GM21786 (cell line): ENCODE measurements around the gene SAMMSON.

ENCODE experiments used
- ATAC-seq: cut with Tn5 transposase; IDR thresholded peaks from one replicate; pipeline ENCODE4 v1.9.1; 2021; ENCODE audit not compliant: unreplicated experiment

SAMMSON gene

GRCh38 chr3:69999140-70000027 is at the start of gene SAMMSON:
Gene SAMMSON, plus strand, starts transcription at chr3:69999733.
- no peak for ATAC-seq

DNA sequence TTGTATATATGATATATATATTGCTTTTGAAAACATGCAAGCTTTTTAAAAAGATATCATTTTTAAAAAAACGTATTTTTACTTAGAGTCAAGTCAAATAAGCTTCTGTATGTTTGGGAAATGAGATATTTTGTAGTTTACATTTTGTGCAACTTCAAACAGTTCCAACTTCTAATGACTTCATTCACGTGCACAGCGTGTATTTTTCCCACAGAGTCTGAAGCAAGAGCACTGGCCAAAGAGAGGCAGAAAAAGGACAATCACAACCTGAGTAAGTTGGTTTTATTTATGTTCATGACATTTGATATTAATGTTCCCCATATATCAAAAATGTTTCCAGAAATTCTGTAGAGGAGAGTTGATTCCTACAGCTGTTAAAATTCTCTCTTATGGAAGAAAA is 47.9 kb upstream of the SAMMSON start:
- ATAC-seq = no peak

GRCh38 chr3:69959581-69959980 is 40.0 kb upstream of the SAMMSON start:
- ATAC-seq = no peak

DNA sequence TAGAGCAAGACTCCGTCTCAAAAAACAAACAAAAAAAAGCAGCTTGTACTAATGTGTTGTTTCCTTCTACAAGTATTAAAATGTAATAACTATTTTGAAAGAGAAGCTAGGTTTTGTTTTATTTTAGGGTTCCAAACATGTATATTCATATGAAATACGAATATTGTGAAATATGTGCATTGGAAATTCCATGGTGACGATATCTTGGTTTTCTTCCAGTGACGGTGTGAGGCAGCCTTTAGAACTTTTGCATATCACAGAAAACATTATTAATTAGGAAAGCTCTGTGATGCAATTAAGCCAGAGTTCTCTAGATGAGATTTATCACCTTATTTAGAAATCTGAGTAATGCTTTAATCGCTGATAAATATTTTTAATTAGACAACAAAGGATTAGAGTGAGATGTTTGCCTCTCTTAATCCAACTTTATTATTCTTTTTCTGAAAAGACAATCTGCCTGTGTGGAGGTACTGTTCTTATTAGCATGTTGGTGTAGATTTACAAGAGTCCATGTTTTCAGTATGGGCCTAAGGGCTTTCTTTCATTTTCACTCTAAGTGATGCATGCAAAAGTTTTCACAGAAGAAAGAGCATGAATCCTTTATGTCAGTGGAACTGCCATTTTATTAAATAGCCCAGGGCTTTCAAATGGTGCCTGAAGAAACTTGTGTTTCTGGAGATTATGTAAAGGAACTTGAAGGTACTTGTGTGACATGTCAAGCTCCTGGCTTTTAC is 37.7 kb upstream of the SAMMSON start:
- ATAC-seq = no peak

GRCh38 chr3:69963643-69964042 is 35.9 kb upstream of the SAMMSON start:
- ATAC-seq = no peak

DNA sequence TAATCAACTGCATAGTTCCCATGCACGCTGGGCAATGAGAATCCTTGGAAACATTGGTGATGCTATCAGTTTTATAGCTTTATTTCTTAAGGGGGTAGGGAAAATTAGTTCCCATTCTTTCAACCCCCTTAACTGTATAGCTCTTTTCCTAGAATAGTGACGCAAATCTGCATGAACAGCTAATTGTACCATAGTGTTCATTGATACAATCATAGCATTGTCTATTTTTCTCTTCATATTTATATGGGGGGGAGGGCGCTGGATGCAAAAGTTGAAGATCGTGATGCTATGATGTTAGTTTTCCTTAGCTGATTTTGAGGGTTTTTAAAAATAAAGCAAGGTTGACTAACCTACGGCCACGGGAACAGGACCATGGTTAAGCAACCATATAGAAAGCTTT is 32.4 kb upstream of the SAMMSON start:
- ATAC-seq = no peak

GRCh38 chr3:69970827-69971226 is 28.7 kb upstream of the SAMMSON start:
- no peak for ATAC-seq

DNA sequence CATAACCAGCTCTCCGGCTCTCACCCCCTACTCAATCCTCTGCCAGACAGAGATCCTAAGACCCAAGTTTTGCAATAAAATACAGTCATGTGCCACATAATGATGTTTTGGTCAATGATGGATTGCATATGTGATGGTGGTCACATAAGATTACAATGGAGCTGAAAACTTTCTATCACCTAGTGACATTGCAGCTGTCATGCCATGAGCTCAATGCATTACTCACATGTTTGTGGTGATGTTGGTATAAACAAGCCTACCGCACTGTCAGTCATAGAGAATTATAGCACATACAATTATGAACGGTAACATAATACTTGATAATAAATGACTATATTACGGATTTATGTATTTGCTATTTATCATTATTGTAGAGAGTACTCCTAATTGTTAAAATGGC is 26.9 kb upstream of the SAMMSON start:
- ATAC-seq = no peak

DNA sequence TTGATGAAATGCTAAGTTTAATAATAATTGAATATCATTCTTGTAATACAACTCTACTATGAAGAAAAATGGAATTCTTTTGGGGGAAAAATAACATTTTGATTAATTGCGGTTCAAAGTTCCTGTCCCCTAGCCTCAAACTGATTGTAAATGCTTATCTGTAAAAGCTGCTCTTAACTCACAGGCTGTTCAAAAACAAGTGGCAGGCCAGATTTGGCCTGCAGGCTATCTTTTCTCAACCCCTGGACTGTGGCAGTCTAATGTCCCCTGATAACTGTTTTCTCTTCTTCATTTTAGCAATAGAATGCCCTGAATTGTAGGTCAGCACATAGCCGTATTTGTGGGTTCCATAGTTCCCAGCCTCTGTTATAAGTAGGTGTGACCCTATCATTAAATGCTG is 23.5 kb upstream of the SAMMSON start:
- no peak for ATAC-seq

GRCh38 chr3:69983546-69984265 is 15.8 kb upstream of the SAMMSON start:
- no peak for ATAC-seq

DNA sequence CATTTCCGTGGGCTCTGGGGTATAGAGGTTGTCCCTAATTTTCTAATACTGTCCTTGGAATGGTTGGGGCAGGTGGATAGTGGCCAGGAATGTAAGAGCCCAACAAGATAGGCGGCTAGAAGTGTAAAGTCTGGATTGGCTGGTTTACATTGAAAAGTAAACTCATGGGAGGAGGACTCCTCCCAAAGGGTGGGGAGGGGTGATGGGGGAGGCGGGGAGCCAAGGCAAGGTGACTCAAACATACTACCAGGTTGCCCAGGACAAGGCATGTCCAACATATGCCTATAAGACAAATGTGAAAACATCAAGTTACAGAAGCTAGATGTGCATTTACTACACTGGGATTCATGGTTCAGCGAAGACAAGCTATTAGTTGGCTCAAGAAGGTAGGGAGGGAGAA is 14.3 kb upstream of the SAMMSON start:
- no peak for ATAC-seq

GRCh38 chr3:69986419-69986818 is 13.1 kb upstream of the SAMMSON start:
- ATAC-seq = no peak

DNA sequence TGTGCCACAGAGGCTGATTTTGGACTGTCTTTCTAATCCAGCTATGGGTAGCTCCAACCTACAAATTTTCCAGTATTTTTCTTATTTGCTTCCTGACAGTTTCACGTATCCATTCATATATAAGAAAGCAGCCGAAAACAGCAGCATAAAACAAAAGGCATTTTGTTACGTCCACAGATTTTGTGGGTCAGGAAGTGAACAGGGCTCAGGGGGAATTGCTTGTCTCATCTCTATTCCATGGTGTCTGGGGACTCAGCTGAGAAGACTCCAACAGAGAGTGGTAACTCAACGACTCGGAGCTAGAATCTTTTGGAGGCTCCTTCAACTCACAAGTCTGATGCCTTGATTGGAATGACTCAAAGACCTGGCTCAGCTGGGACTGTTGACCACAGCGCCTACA is 11.7 kb upstream of the SAMMSON start:
- ATAC-seq = no peak

DNA sequence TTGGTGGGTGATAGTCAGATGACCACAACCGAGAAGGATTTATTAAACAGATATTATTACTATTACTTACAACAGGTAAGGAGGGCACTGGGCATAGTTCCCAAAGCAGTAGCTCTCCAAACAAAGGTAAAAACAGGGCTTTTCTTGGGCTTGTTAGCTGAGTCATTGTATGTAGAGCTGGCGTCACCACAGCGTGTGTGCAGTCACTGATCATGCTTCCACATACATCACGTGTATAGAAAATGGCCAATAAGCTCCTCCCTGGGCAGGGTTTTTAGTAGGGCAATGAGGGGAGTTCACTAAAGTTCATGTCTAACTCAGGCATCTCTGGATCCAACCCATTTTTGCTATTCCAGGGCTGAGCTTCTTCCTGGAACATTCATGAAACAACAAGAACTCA is 5.8 kb upstream of the SAMMSON start:
- no peak for ATAC-seq

GRCh38 chr3:69994919-69995318 is 4.6 kb upstream of the SAMMSON start:
- no peak for ATAC-seq

DNA sequence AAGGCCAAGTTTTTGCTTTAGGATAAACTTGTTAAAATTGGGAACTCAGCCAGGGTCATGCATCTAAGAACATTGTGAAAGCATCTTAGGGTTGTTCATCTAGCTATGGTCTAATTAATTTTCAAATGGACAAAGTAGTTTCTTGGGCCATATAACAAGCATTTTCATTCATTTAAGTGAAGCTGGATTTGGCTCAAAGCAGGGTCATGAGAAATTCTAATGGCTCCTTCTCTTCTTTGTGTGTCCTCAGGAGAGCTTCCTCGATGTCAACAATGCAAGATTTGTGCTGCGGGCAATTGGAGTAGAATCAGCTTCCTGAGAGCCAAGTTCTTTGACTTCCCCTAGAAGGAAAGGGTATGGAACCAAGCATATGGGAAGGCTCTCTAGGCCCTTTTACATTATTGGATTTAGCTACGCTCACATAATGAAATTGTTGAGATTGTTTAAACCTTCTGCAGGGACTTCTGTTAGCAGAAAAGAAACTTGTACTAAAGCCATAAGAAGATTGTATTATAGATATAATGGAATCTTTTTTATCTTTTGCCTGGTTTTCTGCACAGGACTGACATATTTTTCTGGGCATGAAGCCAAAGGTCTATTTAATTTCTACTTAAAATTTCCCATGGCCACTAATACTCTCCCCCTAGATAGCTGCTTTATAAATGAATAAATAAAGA is 1.8 kb upstream of the SAMMSON start:
- no peak for ATAC-seq

DNA sequence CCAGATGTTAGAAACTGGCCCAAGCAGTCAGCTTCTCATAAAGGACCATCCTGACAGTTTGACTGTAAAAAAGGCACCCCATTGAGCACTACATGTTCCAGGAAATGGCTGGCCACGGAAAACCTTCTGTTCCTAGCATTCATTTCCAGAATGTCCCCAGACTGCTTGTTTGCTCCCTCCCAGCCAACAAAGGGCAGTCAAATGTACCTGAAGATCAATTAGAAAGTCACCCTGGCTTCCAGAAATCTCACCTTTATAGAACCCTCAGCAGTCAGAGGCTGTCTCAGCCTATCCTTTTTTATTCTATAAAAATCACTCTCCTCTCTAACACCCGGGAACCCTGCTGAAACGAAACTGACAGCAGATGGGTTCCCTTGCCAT is 784 bp upstream of the SAMMSON start:
- no peak for ATAC-seq

DNA sequence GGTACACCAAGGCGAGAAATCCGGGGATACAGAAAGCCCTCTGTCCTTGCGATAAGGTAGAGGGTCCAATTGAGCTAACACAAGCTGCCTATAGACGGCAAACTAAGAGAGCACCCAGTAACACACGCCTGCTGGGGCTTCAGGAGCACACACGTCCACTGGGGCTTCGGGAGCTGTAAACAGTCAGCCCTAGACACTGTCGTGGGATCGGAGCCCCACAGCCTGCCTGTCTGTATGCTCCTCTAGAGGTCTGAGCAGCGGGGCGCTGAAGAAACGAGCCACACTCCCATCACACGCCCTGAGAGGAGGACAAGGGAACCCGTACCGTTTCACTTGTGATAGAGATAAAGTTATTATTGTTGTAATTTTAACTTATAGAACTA is 486 bp downstream of the SAMMSON start:
- no peak for ATAC-seq

DNA sequence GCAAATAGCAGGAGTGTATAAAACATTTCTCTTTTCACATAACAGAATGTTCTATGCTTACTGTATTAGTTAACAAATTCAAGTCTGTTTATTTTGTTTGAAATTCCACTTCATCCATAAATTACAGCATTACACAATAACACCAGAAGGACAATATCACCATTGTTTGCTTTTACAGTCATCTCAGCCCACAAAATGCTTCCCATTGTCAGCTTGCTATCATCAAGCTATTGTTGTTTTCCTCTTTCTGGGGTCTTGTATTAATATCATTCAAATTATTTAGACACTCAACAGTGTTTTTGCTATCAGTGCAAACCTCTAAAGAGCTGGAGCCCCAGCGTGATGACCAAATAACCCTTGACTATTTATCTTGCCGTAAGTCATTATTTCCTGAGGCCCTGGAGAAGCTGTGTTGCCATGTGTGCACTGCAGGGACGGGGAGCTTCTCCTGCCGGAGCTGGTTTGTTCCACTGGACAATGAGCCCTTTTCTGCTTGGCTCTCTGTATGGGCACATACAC is 1.1 kb downstream of the SAMMSON start:
- no peak for ATAC-seq

- no peak for ATAC-seq
Measured at GRCh38 chr3:70003119-70003518, 3.6 kb downstream of the SAMMSON start.

DNA sequence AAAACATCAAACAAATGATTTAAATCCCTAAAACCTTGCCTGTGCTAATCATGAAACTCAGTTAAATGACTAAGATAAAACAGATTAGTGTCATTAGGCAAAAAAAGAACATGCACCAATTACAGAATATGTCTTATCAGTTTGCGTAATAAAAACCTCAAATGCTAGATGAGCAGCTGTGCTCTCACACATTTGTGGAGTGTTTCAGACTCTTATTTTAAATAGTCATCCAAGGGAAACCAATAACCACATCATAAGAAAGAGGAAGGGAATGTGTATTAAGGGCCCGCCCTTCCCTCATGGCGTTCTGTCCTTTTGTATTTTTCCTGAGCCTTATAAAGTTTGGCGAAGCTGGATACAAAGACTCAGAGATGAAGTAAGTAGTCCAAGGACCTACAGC is 6.6 kb downstream of the SAMMSON start:
- ATAC-seq = no peak
